CD4-positive, CD25-positive, alpha-beta regulatory T cell (primary cell): ENCODE results near the gene SLC46A3. TPM values are rescaled to one million over a fixed set of nuclear protein-coding genes. Genes with fewer than 3 reads are reported as not detected.

Experiments
- ATAC-seq, 2 donors: fragments of 150-1000 bp; cut with Tn5 transposase; one replicate each; pipeline ENCODE4 v1.10.0; 2021; ENCODE audit warnings: low read depth in 2 of 2, moderate number of reproducible peaks in 2 of 2, moderate library complexity in 1 of 2
- DNase-seq, 3 donors: peaks; one replicate each; pipeline versions ENCODE4 v3.0.0 to v3.0.0-alpha.2; 2012 to 2022; ENCODE audit warnings: mixed read lengths in 1 of 3
- H3K27ac ChIP-seq: one replicate; pipeline ENCODE4 v1.7.0; 2013; ENCODE audit warnings: mild to moderate bottlenecking, low read length; ENCODE audit not compliant: insufficient read depth, poor library complexity, severe bottlenecking
- H3K27me3 ChIP-seq: one replicate; pipeline ENCODE4 v1.7.0; 2013; ENCODE audit warnings: low read length; ENCODE audit not compliant: control insufficient read depth, insufficient read depth
- H3K36me3 ChIP-seq: one replicate; pipeline ENCODE4 v1.7.0; 2013; ENCODE audit warnings: mild to moderate bottlenecking, low read length, moderate library complexity; ENCODE audit not compliant: control insufficient read depth, insufficient read depth
- H3K4me1 ChIP-seq: 2 replicates; pipeline ENCODE4 v1.7.0; 2013; ENCODE audit warnings: mild to moderate bottlenecking, low read length; ENCODE audit not compliant: insufficient read depth, control insufficient read depth, poor library complexity, severe bottlenecking
- H3K4me3 ChIP-seq: one replicate; pipeline ENCODE4 v1.7.0; 2013; ENCODE audit warnings: low read depth, mild to moderate bottlenecking, low read length, moderate library complexity
- H3K9me3 ChIP-seq, 2 experiments: 1 replicate in 1 of 2; 2 replicates in 1 of 2; pipeline ENCODE4 v1.7.0; 2013; ENCODE audit warnings: low read length in 2 of 2, mild to moderate bottlenecking in 1 of 2, moderate library complexity in 1 of 2; ENCODE audit not compliant: control insufficient read depth in 2 of 2
- H3K27ac Mint-ChIP-seq, 3 donors: one replicate each; pipeline ENCODE4 v1.8.0; 2020 to 2022; ENCODE audit warnings: mild to moderate bottlenecking in 3 of 3, mixed read lengths in 3 of 3, moderate library complexity in 2 of 3
- H3K27me3 Mint-ChIP-seq: one replicate; pipeline ENCODE4 v1.8.0; 2022; ENCODE audit warnings: mild to moderate bottlenecking, mixed read lengths
- H3K36me3 Mint-ChIP-seq: one replicate; pipeline ENCODE4 v1.8.0; 2020; ENCODE audit warnings: mixed read lengths
- H3K4me1 Mint-ChIP-seq, 4 donors: one replicate each; pipeline ENCODE4 v1.8.0; 2020 to 2022; ENCODE audit warnings: mixed read lengths in 4 of 4, mild to moderate bottlenecking in 1 of 4
- H3K4me3 Mint-ChIP-seq, 4 donors: one replicate each; pipeline ENCODE4 v1.8.0; 2020 to 2022; ENCODE audit warnings: mild to moderate bottlenecking in 4 of 4, mixed read lengths in 4 of 4, moderate library complexity in 3 of 4
- H3K9me3 Mint-ChIP-seq, 7 donors: one replicate each; pipeline ENCODE4 v1.8.0; 2020 to 2022; ENCODE audit warnings: mixed read lengths in 7 of 7, mild to moderate bottlenecking in 3 of 7, moderate library complexity in 2 of 7
- polyA plus RNA-seq, 4 donors: library from polyadenylated mRNA; unstranded; fragments of 300-500 nt; fragmentation: Illumina TruSeq; gene quantifications; one replicate each; pipeline ENCODE4 v1.2.3, GENCODE V29; 2021
- total RNA-seq: library from RNA; stranded (reverse); gene quantifications from one replicate; pipeline ENCODE4 v1.2.3, GENCODE V29; 2022

The SLC46A3 gene
- total and polyA plus RNA-seq, 5 donors from 2014 or later = 11.0 to 35.5 (median 32.8) TPM

DNA sequence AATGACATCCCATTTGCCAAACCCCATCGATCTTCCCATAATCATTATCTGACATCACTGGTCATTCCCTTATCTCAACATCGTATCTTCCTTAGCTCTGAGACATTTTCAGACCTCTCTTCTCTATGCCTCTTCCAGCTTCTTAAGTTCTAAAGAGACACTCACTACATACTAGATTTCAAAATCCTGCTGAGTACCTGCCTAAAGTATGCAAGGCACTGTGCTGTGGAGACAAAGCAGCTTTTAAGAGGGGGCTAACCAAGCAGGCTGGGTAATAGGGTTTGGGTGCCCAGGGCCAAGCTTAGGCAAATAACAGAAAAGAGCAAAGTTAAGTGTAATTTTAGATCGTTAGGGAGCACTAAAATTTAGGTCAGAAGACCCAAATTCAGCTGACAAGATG is 63.2 kb downstream of the SLC46A3 start:
- H3K4me1 ChIP-seq = peaks cover 27% of the 10 kb centered on the region
- Mint-ChIP-seq H3K4me1 (peaks cover 35 to 45% (median 40%) of the 10 kb centered on the region in 4 donors), H3K4me3 (peak overlapping the region in 3 of 4 donors; percentile 27 to 60 (median 43)), H3K27ac (peak overlapping the region; percentile 1 to 69 (median 34)), H3K27me3 (no peaks in the 10 kb centered on the region), H3K36me3 (peaks cover 8% of the 10 kb centered on the region), H3K9me3 (no peaks in the 10 kb centered on the region)
- peaks cover 2% of the 10 kb centered on the region for H3K36me3 ChIP-seq
- H3K27me3 ChIP-seq = no peaks in the 10 kb centered on the region
- DNase-seq (no peak), ATAC-seq (no peak)
- H3K9me3 ChIP-seq = no peaks in the 10 kb centered on the region
- no peak overlapping the region for H3K4me3 ChIP-seq
- no peak overlapping the region for H3K27ac ChIP-seq

DNA sequence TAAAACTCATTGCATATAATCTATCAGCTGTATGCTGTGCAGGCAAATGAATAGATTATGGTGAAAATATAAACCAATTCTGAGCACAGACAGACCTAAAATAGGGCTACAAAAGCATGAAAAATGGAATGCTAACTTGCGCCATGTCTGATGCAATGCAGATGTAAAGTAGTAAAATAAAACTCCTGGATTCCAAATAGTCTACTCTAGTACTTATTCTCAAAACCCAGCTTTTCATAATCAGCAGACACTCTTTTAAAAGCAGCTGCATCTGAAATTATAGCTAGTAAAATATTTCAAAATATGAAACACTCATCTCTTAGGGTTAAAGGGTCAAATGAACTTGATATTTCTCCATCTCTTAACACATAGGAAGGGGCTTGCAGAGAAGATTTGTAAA is 64.5 kb downstream of the SLC46A3 start:
- no peak overlapping the region for H3K4me3 ChIP-seq
- no peak overlapping the region for H3K27ac Mint-ChIP-seq

GRCh38 chr13:28653111-28653510 is 65.7 kb downstream of the SLC46A3 start:
- Histone ChIP-seq H3K27me3 (no peaks in the 10 kb centered on the region), H3K36me3 (peaks cover 2% of the 10 kb centered on the region), H3K9me3 (no peaks in the 10 kb centered on the region), H3K4me3 (no peak overlapping the region), H3K27ac (no peak overlapping the region), H3K4me1 (peaks cover 10% of the 10 kb centered on the region)
- Mint-ChIP-seq H3K27me3 (no peaks in the 10 kb centered on the region), H3K9me3 (no peaks in the 10 kb centered on the region), H3K27ac (no peak overlapping the region), H3K36me3 (peaks cover 11% of the 10 kb centered on the region), H3K4me3 (peak overlapping the region in 1 of 4 donors; percentile 22), H3K4me1 (peaks cover 17 to 27% (median 22%) of the 10 kb centered on the region in 4 donors)
- DNase-seq (no peak), ATAC-seq (no peak)

More for the DNA sequence above, 64.5 kb downstream of the SLC46A3 start:
- Histone ChIP-seq H3K4me1 (peaks cover 16% of the 10 kb centered on the region), H3K9me3 (no peaks in the 10 kb centered on the region), H3K27me3 (no peaks in the 10 kb centered on the region), H3K27ac (no peak overlapping the region), H3K36me3 (peaks cover 2% of the 10 kb centered on the region)
- Mint-ChIP-seq H3K9me3 (no peaks in the 10 kb centered on the region), H3K36me3 (peaks cover 11% of the 10 kb centered on the region), H3K27me3 (no peaks in the 10 kb centered on the region), H3K4me1 (peaks cover 22 to 34% (median 29%) of the 10 kb centered on the region in 4 donors), H3K4me3 (no peak overlapping the region)
- DNase-seq = no peak
- no peak for ATAC-seq

DNA sequence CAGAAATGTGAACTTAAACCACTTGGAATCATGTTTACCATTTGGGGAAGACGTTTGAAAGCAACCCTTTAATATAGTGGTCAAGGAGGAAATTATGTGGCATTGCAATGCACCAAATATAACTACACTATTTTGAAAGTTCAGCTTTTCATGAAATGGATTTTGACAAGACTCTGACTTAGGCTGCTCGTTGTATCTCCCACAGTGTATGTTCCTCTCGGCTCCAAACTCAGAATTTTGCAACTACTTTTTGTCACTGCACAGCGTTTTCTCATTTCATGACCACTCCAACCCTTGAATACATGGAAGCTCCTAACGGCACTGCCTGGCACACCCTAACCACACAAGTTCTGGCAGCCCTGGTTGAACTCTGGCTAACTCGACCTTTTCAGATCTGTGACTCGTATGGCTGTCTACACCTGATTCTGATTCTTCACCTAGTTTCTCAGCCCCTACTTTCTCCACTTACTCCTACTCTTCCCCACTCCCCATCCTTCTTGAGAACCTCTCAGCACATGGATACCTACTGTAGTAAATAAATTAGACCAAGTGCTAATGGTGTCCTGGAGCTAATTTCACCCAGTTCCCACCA is 66.9 kb downstream of the SLC46A3 start:
- Histone ChIP-seq H3K9me3 (no peaks in the 10 kb centered on the region), H3K36me3 (peaks cover 2% of the 10 kb centered on the region), H3K4me1 (peaks cover 3% of the 10 kb centered on the region), H3K27me3 (no peaks in the 10 kb centered on the region), H3K27ac (no peak overlapping the region), H3K4me3 (no peak overlapping the region)
- Mint-ChIP-seq H3K27me3 (no peaks in the 10 kb centered on the region), H3K9me3 (no peaks in the 10 kb centered on the region), H3K36me3 (peaks cover 8% of the 10 kb centered on the region), H3K4me1 (peaks cover 11 to 18% (median 15%) of the 10 kb centered on the region in 4 donors), H3K4me3 (no peak overlapping the region), H3K27ac (no peak overlapping the region)
- ATAC-seq = no peak
- no peak for DNase-seq

DNA sequence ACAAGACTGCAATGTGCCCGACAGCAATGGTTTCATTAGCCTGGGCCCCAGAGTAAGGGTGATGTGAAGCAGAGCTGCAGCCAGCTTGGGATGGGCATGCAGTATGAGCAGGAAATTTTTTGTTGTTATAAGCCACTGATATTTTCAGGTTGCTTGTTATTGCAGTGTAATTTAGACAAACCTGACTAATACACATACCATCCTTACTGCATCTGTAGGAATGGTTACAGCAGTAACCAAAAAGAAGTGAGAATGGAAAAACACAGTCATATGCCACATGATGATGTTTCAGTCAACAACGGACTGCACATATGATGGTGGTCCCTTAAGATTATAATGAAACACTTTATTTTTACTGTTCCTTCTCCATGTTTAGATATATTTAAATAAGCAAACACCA is 68.5 kb downstream of the SLC46A3 start:
- Mint-ChIP-seq H3K9me3 (no peaks in the 10 kb centered on the region), H3K27me3 (no peaks in the 10 kb centered on the region), H3K4me3 (no peak overlapping the region), H3K36me3 (peaks cover 8% of the 10 kb centered on the region), H3K4me1 (peaks cover 0 to 5% (median 4%) of the 10 kb centered on the region in 4 donors), H3K27ac (no peak overlapping the region)
- ATAC-seq = no peak
- H3K4me3 ChIP-seq = no peak overlapping the region
- DNase-seq = no peak
- no peaks in the 10 kb centered on the region for H3K27me3 ChIP-seq
- no peaks in the 10 kb centered on the region for H3K4me1 ChIP-seq
- H3K9me3 ChIP-seq = no peaks in the 10 kb centered on the region
- no peak overlapping the region for H3K27ac ChIP-seq
- H3K36me3 ChIP-seq = peaks cover 2% of the 10 kb centered on the region

Other genes with a start within 250 kb of the SLC46A3 start
- 0.89 TPM for gene FLT1, start 223.8 kb downstream of the SLC46A3 start, total RNA-seq
- gene FLT1, start 223.8 kb downstream of the SLC46A3 start, polyA plus RNA-seq = under 1 TPM in 2 of 4 donors, not detected in 2; 0.11 to 0.28 TPM
- 27.3 TPM for gene POMP, start 59.8 kb downstream of the SLC46A3 start, total RNA-seq
- gene POMP, start 59.8 kb downstream of the SLC46A3 start, polyA plus RNA-seq = 100 to 1,000 TPM; 101 to 138 (median 120) TPM
- gene MTUS2, start 101.4 kb upstream of the SLC46A3 start, total RNA-seq = not detected
- gene MTUS2, start 101.4 kb upstream of the SLC46A3 start, polyA plus RNA-seq = under 1 TPM in 3 of 4 donors, not detected in 1; 0.02 to 0.03 (median 0.03) TPM